Esophagus squamous epithelium (tissue), 4 donors: ENCODE data around the gene MAST3.

Experiments
- CTCF ChIP-seq, 6 experiments: fragments of 450-650 bp in 4 of 6; fragments of 200-600 bp in 2 of 6; sonication (generic) in 2 of 6; IDR thresholded peaks; one replicate each; pipeline ENCODE4 v1.5.1; 2016 to 2019; ENCODE audit warnings: antibody characterized with exemption in 6 of 6, mild to moderate bottlenecking in 4 of 6, moderate library complexity in 4 of 6
- POLR2A ChIP-seq, 4 donors: fragments of 450-650 bp; IDR thresholded peaks; one replicate each; pipeline ENCODE4 v1.6.1; 2017; ENCODE audit warnings: antibody characterized with exemption in 4 of 4, mild to moderate bottlenecking in 4 of 4, moderate library complexity in 3 of 4

- TF ChIP-seq CTCF (IDR thresholded peaks at IDR 0.05) (no peak), POLR2A (IDR thresholded peaks at IDR 0.05) (no peak)
Observed at GRCh38 chr19:18117364-18117691, 19.8 kb downstream of the MAST3 start.
